K562 (cell line): ENCODE measurements around the gene TMEM234. TPM values are rescaled to one million over a fixed set of nuclear protein-coding genes. Genes with fewer than 3 reads are reported as not detected.

Experiments
- ASH1L ChIP-seq: fragments of 450-650 bp; IDR thresholded peaks from 2 replicates; pipeline ENCODE4 v1.6.1; 2018; ENCODE audit warnings: borderline replicate concordance, mild to moderate bottlenecking, low read depth; ENCODE audit not compliant: partially characterized antibody
- E2F6 ChIP-seq, 2 experiments: IDR thresholded peaks; 2 replicates each; pipeline ENCODE4 v1.6.1; 2011; ENCODE audit warnings: borderline replicate concordance in 1 of 2, control low read depth in 1 of 2, low read depth in 1 of 2, low read length in 1 of 2, mild to moderate bottlenecking in 1 of 2, mixed read lengths in 1 of 2, moderate library complexity in 1 of 2; ENCODE audit not compliant: insufficient read depth in 1 of 2, insufficient read length in 1 of 2, poor library complexity in 1 of 2, severe bottlenecking in 1 of 2; ENCODE audit errors: extremely low read depth in 1 of 2
- ELF2 ChIP-seq: fragments of 250-450 bp; sonication (Bioruptor Pico); IDR thresholded peaks from 2 replicates; pipeline ENCODE4 v1.5.0; 2021; ENCODE audit warnings: mild to moderate bottlenecking
- GTF2F1 ChIP-seq: IDR thresholded peaks from 2 replicates; pipeline ENCODE4 v1.6.1; 2011; ENCODE audit warnings: low read depth, low read length, improper control_type of control experiment
- MTA2 ChIP-seq: fragments of 450-650 bp; IDR thresholded peaks from 2 replicates; pipeline ENCODE4 v1.6.1; 2016; ENCODE audit warnings: low read depth
- MYC ChIP-seq, 2 experiments: fragments of 250-450 bp in 1 of 2; sonication (Bioruptor Pico) in 1 of 2; IDR thresholded peaks; 2 replicates each; pipeline versions ENCODE4 v1.5.1 to v1.6.1; 2012 to 2021; ENCODE audit warnings: low read depth in 2 of 2, borderline replicate concordance in 1 of 2, improper control_type of control experiment in 1 of 2, low read length in 1 of 2, mild to moderate bottlenecking in 1 of 2, moderate library complexity in 1 of 2
- MYNN ChIP-seq, 2 experiments: sonication (generic); formaldehyde crosslinking in 1 of 2; IDR thresholded peaks; 2 replicates each; pipeline versions ENCODE4 v1.5.0 to v1.6.1; 2016 to 2020; ENCODE audit warnings: antibody characterized with exemption in 1 of 2, missing genetic modification reagents in 1 of 2
- NRF1 ChIP-seq, 2 experiments: fragments of 450-650 bp; IDR thresholded peaks in 1 of 2; conservative IDR thresholded peaks in 1 of 2; 2 replicates each; pipeline ENCODE4 v1.6.1; 2014; ENCODE audit warnings: mild to moderate bottlenecking in 2 of 2
- POLR2G ChIP-seq: fragments of 200-400 bp; formaldehyde crosslinking; IDR thresholded peaks from 2 replicates; pipeline ENCODE4 v1.6.1; 2017; ENCODE audit warnings: low read depth, mild to moderate bottlenecking, antibody characterized with exemption, low read length, moderate library complexity
- ZNF253 ChIP-seq: fragments of 250-450 bp; sonication (Bioruptor Pico); conservative IDR thresholded peaks from 2 replicates; pipeline ENCODE4 v1.6.1; 2021; ENCODE audit warnings: mild to moderate bottlenecking
- ZNF507 ChIP-seq: conservative IDR thresholded peaks from 2 replicates; pipeline ENCODE4 v1.6.1; 2017; ENCODE audit warnings: missing genetic modification characterization, missing compliant biosample characterization
- polyA plus RNA-seq, 8 experiments: library from polyadenylated mRNA; depleted of rRNA in 4 of 8; stranded (reverse) in 5 of 8; unstranded in 3 of 8; fragments of >200 nt; fragmentation: Nextera tagmentation in 2 of 8; fragmentation: Illumina TruSeq in 1 of 8; extraction: Ambion mirVana in 2 of 8; extraction: Trizol in 1 of 8; gene quantifications; 2 replicates each; pipeline versions ENCODE4 v1.2.1 to v1.2.3, GENCODE V29; 2011 to 2014; ENCODE audit warnings: inconsistent platforms in 1 of 8, missing spikeins in 1 of 8
- total RNA-seq, 7 experiments: library from RNA; depleted of rRNA in 6 of 7; stranded (reverse); fragments of >200 nt in 6 of 7; fragmentation: Illumina TruSeq in 2 of 7; extraction: Trizol in 2 of 7; gene quantifications; 2 replicates each; pipeline versions ENCODE4 v1.2.1 to v1.2.3, GENCODE V29; 2011 to 2021; ENCODE audit warnings: low replicate concordance in 1 of 7
- TF ChIP-seq, protein P1 (sequence below), 2 experiments: fragments of 450-650 bp in 1 of 2; sonication (generic) in 1 of 2; formaldehyde crosslinking in 1 of 2; IDR thresholded peaks; 2 replicates each; pipeline versions ENCODE4 v1.7.1 to v1.9.0; 2016 to 2022; ENCODE audit warnings: inconsistent platforms in 1 of 2, mild to moderate bottlenecking in 1 of 2, missing genetic modification reagents in 1 of 2

The TMEM234 gene
- total and polyA plus RNA-seq, 9 of the 15 experiments (the other 6 are each of a cell fraction or from before 2014, with no cell fraction given), result 5.0 to 12.9 (median 7.6) TPM

- TF ChIP-seq ELF2, result peak; percentile 36; the same call in 1 of the 2 replicates
- peak; percentile 98 for TF ChIP-seq NRF1 (conservative IDR thresholded peaks at IDR 0.05 in 1 of 2, IDR thresholded peaks at IDR 0.05 in 1 of 2)
- no peak for TF ChIP-seq MTA2
- TF ChIP-seq ZNF507, result no peak
- peak in 1 of 2 experiments; percentile 75 for TF ChIP-seq E2F6 (IDR thresholded peaks at IDR 0.05; ENCODE audit: borderline replicate concordance in 1 of 2, extremely low read depth in 1 of 2, insufficient read depth in 1 of 2, insufficient read length in 1 of 2, low read depth in 1 of 2, low read length in 1 of 2, poor library complexity in 1 of 2, severe bottlenecking in 1 of 2)
- no peak for TF ChIP-seq ZNF253 (CRISPR knock-in tag)
- TF ChIP-seq ASH1L, result no peak
- TF ChIP-seq MYC (IDR thresholded peaks at IDR 0.05; ENCODE audit: low read depth, low read length), result peak; percentile 84
- peak; percentile 24; the same call in 1 of the 2 replicates for TF ChIP-seq MYC (CRISPR knock-in tag; IDR thresholded peaks at IDR 0.05; ENCODE audit: borderline replicate concordance, low read depth)
- no peak for TF ChIP-seq GTF2F1
- TF ChIP-seq, protein P1, sequence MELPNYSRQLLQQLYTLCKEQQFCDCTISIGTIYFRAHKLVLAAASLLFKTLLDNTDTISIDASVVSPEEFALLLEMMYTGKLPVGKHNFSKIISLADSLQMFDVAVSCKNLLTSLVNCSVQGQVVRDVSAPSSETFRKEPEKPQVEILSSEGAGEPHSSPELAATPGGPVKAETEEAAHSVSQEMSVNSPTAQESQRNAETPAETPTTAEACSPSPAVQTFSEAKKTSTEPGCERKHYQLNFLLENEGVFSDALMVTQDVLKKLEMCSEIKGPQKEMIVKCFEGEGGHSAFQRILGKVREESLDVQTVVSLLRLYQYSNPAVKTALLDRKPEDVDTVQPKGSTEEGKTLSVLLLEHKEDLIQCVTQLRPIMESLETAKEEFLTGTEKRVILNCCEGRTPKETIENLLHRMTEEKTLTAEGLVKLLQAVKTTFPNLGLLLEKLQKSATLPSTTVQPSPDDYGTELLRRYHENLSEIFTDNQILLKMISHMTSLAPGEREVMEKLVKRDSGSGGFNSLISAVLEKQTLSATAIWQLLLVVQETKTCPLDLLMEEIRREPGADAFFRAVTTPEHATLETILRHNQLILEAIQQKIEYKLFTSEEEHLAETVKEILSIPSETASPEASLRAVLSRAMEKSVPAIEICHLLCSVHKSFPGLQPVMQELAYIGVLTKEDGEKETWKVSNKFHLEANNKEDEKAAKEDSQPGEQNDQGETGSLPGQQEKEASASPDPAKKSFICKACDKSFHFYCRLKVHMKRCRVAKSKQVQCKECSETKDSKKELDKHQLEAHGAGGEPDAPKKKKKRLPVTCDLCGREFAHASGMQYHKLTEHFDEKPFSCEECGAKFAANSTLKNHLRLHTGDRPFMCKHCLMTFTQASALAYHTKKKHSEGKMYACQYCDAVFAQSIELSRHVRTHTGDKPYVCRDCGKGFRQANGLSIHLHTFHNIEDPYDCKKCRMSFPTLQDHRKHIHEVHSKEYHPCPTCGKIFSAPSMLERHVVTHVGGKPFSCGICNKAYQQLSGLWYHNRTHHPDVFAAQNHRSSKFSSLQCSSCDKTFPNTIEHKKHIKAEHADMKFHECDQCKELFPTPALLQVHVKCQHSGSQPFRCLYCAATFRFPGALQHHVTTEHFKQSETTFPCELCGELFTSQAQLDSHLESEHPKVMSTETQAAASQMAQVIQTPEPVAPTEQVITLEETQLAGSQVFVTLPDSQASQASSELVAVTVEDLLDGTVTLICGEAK (IDR thresholded peaks at IDR 0.05), result no peak
- TF ChIP-seq, protein P1 (CRISPR knock-in tag; IDR thresholded peaks at IDR 0.05), result no peak
- TF ChIP-seq POLR2G, result peak; percentile 92
- peak; percentile 71 for TF ChIP-seq MYNN (IDR thresholded peaks at IDR 0.05)
- no peak for TF ChIP-seq MYNN (CRISPR knock-in tag; IDR thresholded peaks at IDR 0.05)
Observed at GRCh38 chr1:32205401-32206370, 16.5 kb downstream of the TMEM234 start, which contains the start of gene IQCC (continued).
